Mesothelial cell of epicardium (in vitro differentiated cells): ENCODE measurements around the gene RUNX1. TPM values are rescaled to one million over a fixed set of nuclear protein-coding genes. Genes with fewer than 3 reads are reported as not detected.

Source experiments
- DNase-seq, 2 experiments: peaks; one replicate each; pipeline ENCODE4 v3.0.0; 2021; ENCODE audit warnings: low spot score in 2 of 2; ENCODE audit not compliant: unreplicated experiment in 2 of 2
- H3K27ac Mint-ChIP-seq: 2 replicates; pipeline ENCODE4 v1.8.0; 2021; ENCODE audit warnings: mixed read lengths
- H3K27me3 Mint-ChIP-seq: 2 replicates; pipeline ENCODE4 v1.8.0; 2021; ENCODE audit warnings: low read depth, mixed read lengths
- H3K36me3 Mint-ChIP-seq: 2 replicates; pipeline ENCODE4 v1.8.0; 2021; ENCODE audit warnings: mixed read lengths
- H3K4me1 Mint-ChIP-seq: 2 replicates; pipeline ENCODE4 v1.8.0; 2021; ENCODE audit warnings: mixed read lengths
- H3K4me3 Mint-ChIP-seq: 2 replicates; pipeline ENCODE4 v1.8.0; 2021; ENCODE audit warnings: mild to moderate bottlenecking, moderate library complexity, mixed read lengths
- H3K9me3 Mint-ChIP-seq: 2 replicates; pipeline ENCODE4 v1.8.0; 2021; ENCODE audit warnings: mixed read lengths
- total RNA-seq: library from RNA; stranded (reverse); gene quantifications from 3 replicates; pipeline ENCODE4 v1.2.1, GENCODE V29; 2021
- TF ChIP-seq, protein P1 (sequence below): fragments of 200-600 bp; sonication (generic); IDR thresholded peaks from one replicate; pipeline ENCODE4 v1.5.0; 2021; ENCODE audit warnings: antibody characterized with exemption; ENCODE audit not compliant: unreplicated experiment

Gene RUNX1
- total RNA-seq, 1 donor from 2014 or later: 41.2 TPM

DNA sequence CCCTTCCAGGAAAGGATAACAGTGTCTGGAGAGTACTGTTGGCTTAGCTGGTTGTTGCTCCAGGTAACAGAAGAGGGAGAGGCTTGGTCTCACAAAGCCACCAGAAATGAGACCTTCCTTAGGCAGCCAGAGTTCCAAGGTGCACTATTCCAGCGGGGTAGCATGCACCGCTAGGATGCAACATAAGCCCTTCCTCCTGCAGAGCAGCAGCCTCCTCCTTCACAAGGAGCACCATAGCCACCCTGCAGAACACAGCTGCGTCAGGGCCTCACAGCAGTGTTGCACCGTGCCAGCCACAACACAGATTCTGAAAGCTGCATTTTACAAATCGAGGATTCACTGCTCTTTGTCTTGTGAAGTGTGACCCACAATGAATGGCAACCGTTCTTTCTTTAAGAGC is 238.3 kb downstream of the RUNX1 start:
- TF ChIP-seq, protein P1, sequence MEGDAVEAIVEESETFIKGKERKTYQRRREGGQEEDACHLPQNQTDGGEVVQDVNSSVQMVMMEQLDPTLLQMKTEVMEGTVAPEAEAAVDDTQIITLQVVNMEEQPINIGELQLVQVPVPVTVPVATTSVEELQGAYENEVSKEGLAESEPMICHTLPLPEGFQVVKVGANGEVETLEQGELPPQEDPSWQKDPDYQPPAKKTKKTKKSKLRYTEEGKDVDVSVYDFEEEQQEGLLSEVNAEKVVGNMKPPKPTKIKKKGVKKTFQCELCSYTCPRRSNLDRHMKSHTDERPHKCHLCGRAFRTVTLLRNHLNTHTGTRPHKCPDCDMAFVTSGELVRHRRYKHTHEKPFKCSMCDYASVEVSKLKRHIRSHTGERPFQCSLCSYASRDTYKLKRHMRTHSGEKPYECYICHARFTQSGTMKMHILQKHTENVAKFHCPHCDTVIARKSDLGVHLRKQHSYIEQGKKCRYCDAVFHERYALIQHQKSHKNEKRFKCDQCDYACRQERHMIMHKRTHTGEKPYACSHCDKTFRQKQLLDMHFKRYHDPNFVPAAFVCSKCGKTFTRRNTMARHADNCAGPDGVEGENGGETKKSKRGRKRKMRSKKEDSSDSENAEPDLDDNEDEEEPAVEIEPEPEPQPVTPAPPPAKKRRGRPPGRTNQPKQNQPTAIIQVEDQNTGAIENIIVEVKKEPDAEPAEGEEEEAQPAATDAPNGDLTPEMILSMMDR: no peak
- no peak for DNase-seq
- peak overlapping the region; percentile 17 for H3K27ac Mint-ChIP-seq
- H3K4me1 Mint-ChIP-seq: peaks cover 48% of the 10 kb centered on the region
- no peaks in the 10 kb centered on the region for H3K27me3 Mint-ChIP-seq
- H3K4me3 Mint-ChIP-seq: no peak overlapping the region
- H3K9me3 Mint-ChIP-seq: peaks cover 11% of the 10 kb centered on the region
- peaks cover 33% of the 10 kb centered on the region for H3K36me3 Mint-ChIP-seq

DNA sequence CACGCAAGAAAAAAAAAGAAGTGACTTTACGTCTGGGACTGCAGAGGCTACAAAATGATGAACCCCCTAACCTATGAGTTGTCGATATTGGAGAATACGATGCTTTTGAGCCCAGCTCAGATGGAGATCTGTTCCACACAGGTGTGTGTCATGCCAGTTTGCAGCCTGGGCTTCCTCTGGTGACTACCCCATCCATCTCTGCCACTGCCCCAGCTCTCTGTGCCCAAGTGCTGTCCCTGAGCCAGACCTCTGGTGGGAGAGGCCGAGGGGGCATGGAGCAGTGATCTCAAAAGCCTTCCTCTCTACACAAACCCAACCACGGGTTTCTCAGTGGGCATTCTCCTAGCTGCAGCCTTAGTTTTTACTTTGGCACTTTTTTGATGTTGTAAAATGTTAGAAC is 239.3 kb downstream of the RUNX1 start:
- Mint-ChIP-seq H3K27me3 (no peaks in the 10 kb centered on the region), H3K27ac (no peak overlapping the region), H3K9me3 (peaks cover 21% of the 10 kb centered on the region), H3K36me3 (peaks cover 43% of the 10 kb centered on the region), H3K4me1 (peaks cover 38% of the 10 kb centered on the region), H3K4me3 (no peak overlapping the region)
- TF ChIP-seq, protein P1: no peak
- no peak for DNase-seq

DNA sequence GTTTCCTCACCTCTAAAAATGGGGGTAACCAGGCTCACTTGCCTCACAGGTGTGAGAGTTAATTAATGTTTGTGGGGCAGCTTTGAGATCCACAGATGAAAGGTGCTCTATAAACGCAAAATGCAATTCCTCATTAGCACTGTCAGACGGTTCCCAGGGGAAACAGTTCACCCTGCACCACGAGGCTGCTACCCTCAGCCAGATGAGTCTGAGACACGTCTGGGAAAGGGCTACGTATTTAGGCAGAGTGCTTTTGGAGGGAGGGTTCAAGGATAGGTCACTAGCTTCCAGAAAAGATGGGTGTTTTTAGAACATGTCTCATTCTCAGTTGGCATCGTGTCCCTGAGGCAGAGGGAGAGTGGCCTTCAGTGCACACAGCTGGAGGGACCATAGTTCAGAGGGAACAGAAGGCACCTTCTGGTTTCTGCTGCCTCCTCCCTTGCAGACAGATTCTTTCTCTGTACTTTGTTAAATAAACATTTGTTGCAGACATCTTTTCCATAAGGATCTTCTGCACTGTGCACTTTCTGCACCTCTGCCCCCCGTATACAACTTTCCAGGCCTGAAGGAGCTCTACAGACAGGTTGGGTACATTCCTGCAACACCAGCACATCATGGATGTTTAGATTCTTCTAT is 240.4 kb downstream of the RUNX1 start:
- Mint-ChIP-seq H3K36me3 (peaks cover 51% of the 10 kb centered on the region), H3K4me1 (peaks cover 27% of the 10 kb centered on the region), H3K4me3 (no peak overlapping the region), H3K27me3 (no peaks in the 10 kb centered on the region), H3K27ac (no peak overlapping the region), H3K9me3 (peaks cover 28% of the 10 kb centered on the region)
- TF ChIP-seq, protein P1: no peak
- no peak for DNase-seq

DNA sequence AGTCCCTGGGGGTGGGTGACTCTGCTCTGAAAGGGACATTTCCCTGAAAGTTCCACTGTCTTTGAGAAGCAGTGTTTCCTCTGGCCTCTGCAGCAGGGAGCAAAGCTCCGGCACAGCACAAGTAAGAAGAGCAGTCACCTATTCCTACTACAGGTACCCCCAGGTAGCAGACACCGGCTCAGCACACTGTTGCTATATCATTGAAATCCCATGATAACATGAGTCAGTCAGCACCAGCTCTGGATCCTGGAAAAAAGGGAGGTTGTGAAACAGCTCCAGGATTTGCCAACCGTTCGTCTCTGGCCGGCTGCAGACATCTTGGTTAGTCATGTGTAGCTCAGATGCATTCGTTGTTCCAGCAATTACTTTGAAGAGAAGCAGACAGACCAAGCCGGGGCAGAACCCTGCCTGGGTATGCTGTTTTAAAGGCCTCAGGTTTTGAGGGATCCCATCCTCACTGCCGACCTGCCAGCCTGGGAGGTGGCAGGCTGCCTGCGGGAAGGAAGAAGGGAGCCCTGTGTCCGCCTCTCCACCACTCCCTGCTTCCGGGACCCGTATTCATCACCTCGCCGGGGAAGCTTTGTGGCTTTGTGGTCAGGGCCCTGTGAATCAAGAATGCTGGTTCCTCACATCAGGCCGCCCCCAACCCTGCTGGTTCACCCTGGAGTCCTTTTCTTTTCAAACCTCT is 241.1 kb downstream of the RUNX1 start:
- Mint-ChIP-seq H3K27ac (no peak overlapping the region), H3K27me3 (no peaks in the 10 kb centered on the region), H3K36me3 (peaks cover 52% of the 10 kb centered on the region), H3K4me3 (no peak overlapping the region), H3K4me1 (peaks cover 20% of the 10 kb centered on the region), H3K9me3 (peaks cover 28% of the 10 kb centered on the region)
- DNase-seq: no peak
- TF ChIP-seq, protein P1: no peak

DNA sequence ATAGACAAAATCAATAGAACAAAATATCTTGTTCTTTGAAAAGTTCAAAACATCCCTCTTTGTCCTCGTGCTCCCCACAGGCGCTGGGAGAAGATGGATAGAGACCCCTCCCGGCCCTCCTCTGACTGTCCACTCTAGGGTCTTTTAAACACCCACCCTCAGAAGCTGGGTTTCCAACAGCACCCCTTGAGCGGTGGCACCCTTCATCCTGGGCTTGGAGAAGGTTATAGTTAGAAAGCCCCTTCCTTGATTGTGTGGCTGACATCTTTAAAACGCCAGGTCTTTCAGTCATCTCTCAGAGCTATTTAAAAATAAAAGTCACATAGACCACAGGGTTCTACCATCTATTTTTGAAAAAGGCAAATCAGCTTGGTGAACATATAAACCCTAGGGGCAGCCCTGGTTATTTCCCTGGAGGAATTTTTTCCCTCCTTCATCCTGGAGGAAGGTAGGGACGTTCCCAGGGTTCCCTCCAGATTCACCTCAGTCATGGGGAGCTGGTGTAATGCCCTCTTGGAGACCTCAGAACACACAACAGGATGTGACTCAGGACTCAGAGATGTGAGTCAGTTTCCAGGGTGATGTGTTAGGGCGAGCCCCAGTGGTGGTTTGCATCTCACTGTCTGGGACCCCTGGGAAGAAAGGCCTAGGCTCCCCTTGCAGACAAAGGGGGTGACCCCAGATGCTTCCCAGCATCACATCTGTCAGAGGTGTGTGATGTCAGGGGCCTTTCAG is 241.8 kb downstream of the RUNX1 start:
- H3K4me3 Mint-ChIP-seq: no peak overlapping the region
- TF ChIP-seq, protein P1: no peak
- H3K9me3 Mint-ChIP-seq: peaks cover 28% of the 10 kb centered on the region
- peaks cover 57% of the 10 kb centered on the region for H3K36me3 Mint-ChIP-seq
- peaks cover 13% of the 10 kb centered on the region for H3K4me1 Mint-ChIP-seq
- no peaks in the 10 kb centered on the region for H3K27me3 Mint-ChIP-seq
- no peak overlapping the region for H3K27ac Mint-ChIP-seq
- no peak for DNase-seq
